ENCODE data around the gene FRAS1.
"Not testable (repeated sequence)": the region's sequence is repeated elsewhere in the genome, so short reads cannot be mapped to it uniquely, and the experiment has no call there.

DNA sequence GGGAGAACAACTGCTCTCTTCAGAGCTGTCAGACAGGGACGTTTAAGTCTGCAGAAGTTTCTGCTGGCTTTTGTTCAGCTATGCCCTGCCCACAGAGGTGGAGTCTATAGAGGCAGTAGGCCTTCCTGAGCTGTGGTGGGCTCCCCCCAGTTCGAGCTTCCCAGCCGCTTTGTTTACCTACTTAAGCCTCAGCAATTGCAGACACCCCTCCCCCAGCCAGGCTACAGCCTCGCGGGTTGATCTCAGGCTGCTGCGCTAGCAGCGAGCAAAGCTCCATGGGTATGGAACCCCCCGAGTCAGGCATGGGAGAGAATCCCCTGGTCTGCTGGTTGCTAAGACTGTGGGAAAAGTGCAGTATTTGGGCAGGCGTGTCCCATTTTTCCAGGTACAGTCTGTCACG, 449.1 kb downstream of the FRAS1 start:
- TF ChIP-seq FOXM1 (IDR thresholded peaks at IDR 0.05; ENCODE audit: borderline replicate concordance); BHLHE40 (IDR thresholded peaks at IDR 0.05; ENCODE audit: borderline replicate concordance); ARNT (IDR thresholded peaks at IDR 0.05); HDGF (IDR thresholded peaks at IDR 0.05; ENCODE audit: borderline replicate concordance); FOXK2 (IDR thresholded peaks at IDR 0.05); SP1 (IDR thresholded peaks at IDR 0.05); NFRKB (IDR thresholded peaks at IDR 0.05); ZNF384 (IDR thresholded peaks at IDR 0.05): not testable (repeated sequence)

Data from HEK293T (cell line).